ENCODE data around the gene TIMM9. TPM values are rescaled to one million over a fixed set of nuclear protein-coding genes. Genes with fewer than 3 reads are reported as not detected.

TIMM9 gene
- total RNA-seq, 3 donors from 2014 or later: 37.4 to 70.6 (median 58.4) TPM

- no peak overlapping the region for H3K4me3 ChIP-seq
- TF ChIP-seq POLR2A (IDR thresholded peaks at IDR 0.05) (no peak), CTCF (IDR thresholded peaks at IDR 0.05) (no peak), POLR2AphosphoS5 (IDR thresholded peaks at IDR 0.05) (no peak)
- intact Hi-C loops (cut with DNase I; ENCODE audit: low total_unique reads): no loop called here
These were observed 28.8 kb downstream of the TIMM9 start for GRCh38 chr14:58398495-58398894.

DNA sequence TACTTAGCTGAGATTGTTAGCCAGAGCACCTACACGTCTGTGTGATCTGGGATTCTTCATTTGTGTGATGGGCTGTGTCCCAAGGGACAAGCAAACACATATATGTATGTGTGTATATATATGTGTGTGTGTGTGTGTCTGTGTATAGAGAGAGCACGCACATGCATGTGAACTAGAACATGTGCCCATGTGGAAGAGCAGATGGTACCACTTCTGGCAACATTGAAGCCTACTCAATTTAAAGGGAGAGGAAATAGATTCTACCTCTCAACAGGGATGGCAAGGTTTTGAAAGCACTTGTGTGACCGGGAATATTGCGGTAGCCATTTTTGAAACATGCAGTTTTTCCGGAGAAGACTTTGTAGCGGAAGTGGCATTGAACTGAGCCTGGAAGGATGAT lies 30.2 kb downstream of the TIMM9 start:
- Histone ChIP-seq H3K36me3 (no peaks in the 10 kb centered on the region), H3K27ac (peak overlapping the region; percentile 89 to 93), H3K4me3 (no peak overlapping the region), H3K27me3 (no peaks in the 10 kb centered on the region), H3K4me1 (no peaks in the 10 kb centered on the region), H3K9me3 (no peaks in the 10 kb centered on the region)
- DNase-seq (ENCODE audit: low spot score in 2 of 2): no peak
- TF ChIP-seq POLR2AphosphoS5 (IDR thresholded peaks at IDR 0.05) (no peak), CTCF (IDR thresholded peaks at IDR 0.05) (no peak), POLR2A (IDR thresholded peaks at IDR 0.05) (no peak)
- intact Hi-C loops (cut with DNase I; ENCODE audit: low total_unique reads): no loop called here

More at GRCh38 chr14:58398495-58398894, 28.8 kb downstream of the TIMM9 start:
- Histone ChIP-seq H3K4me1 (no peaks in the 10 kb centered on the region), H3K9me3 (no peaks in the 10 kb centered on the region), H3K36me3 (no peaks in the 10 kb centered on the region), H3K27ac (no peak overlapping the region), H3K27me3 (no peaks in the 10 kb centered on the region)
- no peak for DNase-seq (ENCODE audit: low spot score in 2 of 2)

DNA sequence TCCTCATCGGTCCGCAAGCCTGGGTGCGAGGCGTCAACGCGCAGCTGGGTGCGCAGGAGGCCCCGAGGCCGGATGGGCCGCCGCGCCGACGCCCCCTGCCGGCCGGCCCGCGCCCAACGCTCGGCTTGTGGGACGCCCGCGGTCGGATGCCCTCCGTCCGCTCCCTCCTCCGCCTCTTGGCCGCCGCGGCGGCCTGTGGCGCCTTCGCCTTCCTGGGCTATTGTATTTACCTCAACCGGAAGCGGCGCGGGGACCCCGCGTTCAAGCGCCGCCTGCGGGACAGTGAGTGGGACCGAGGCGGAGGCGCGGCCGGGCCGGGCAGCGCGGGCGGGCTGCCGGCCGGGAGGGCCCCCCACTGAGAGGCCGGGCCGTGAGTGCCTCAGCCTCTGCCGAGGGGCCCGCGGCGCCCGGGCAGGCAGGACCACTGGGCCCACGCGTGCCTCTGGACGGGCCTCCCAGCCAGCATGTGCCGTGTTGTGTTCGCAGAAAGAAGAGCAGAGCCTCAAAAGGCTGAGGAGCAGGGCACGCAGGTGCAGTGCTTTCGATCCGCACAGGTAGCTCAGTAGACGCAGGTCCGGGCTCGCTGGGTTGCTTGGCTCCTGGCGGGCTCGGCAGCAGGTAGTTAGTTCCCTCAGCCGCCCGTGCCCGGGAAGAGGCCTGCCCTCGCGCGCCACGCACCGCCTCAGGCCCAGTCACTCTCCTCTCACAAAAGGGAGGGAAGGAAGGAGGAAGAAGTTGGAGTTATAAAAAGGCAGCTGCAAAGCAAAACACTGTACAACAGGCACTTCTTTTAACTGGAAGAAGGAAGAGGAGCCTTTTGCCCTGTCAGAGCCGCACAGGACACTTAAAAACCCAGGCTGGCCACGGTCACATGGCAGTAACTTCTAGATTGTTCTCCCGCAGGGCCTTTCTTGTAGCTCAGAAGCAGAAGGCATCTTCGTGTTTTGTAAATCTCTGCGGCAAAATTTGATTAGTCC lies 31.2 kb downstream of the TIMM9 start, which contains the start of gene TOMM20L:
TOMM20L (plus strand) TSS at position 119 of the 977 bp plus-strand sequence; CDS start at position 147, 28 bp downstream.
- intact Hi-C loops (cut with DNase I; ENCODE audit: low total_unique reads): no loop called here
- H3K27me3 ChIP-seq: no peaks in the 10 kb centered on the region
- H3K36me3 ChIP-seq: no peaks in the 10 kb centered on the region
- peak; percentile 59 to 70 for DNase-seq (ENCODE audit: low spot score in 2 of 2)
- TF ChIP-seq CTCF (IDR thresholded peaks at IDR 0.05): peak in 1 of 3 donors; percentile 90
- no peak for TF ChIP-seq POLR2A (IDR thresholded peaks at IDR 0.05)
- peak in 1 of 3 donors; percentile 9 for TF ChIP-seq POLR2AphosphoS5 (IDR thresholded peaks at IDR 0.05)
- peak within 1 kb of the TSS; percentile 44 to 80 (median 74) for H3K4me3 ChIP-seq
- H3K27ac ChIP-seq: peak within 1 kb of the TSS; percentile 89 to 93
- no peaks in the 10 kb centered on the region for H3K4me1 ChIP-seq
- H3K9me3 ChIP-seq: no peaks in the 10 kb centered on the region

DNA sequence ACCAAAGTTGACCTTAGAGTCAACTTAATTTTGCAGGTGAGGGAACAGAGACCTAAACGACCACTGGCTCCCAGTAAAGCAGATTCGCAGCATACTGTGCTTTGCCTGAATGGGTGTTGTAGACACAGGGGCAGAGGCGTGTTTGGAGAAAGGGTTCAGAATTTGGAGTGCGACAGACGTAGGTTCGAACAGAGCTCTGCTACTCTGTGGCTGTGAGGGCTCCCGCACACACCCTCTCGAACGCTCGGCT lies 31.8 kb downstream of the TIMM9 start:
- no peaks in the 10 kb centered on the region for H3K9me3 ChIP-seq
- no peak for TF ChIP-seq POLR2A (IDR thresholded peaks at IDR 0.05)
- TF ChIP-seq CTCF (IDR thresholded peaks at IDR 0.05): no peak
- no peaks in the 10 kb centered on the region for H3K27me3 ChIP-seq
- no peaks in the 10 kb centered on the region for H3K36me3 ChIP-seq
- intact Hi-C loops (cut with DNase I; ENCODE audit: low total_unique reads): no loop called here
- peak overlapping the region; percentile 44 to 80 (median 74) for H3K4me3 ChIP-seq
- no peaks in the 10 kb centered on the region for H3K4me1 ChIP-seq
- peak overlapping the region; percentile 89 to 93 for H3K27ac ChIP-seq
- no peak for DNase-seq (ENCODE audit: low spot score in 2 of 2)

DNA sequence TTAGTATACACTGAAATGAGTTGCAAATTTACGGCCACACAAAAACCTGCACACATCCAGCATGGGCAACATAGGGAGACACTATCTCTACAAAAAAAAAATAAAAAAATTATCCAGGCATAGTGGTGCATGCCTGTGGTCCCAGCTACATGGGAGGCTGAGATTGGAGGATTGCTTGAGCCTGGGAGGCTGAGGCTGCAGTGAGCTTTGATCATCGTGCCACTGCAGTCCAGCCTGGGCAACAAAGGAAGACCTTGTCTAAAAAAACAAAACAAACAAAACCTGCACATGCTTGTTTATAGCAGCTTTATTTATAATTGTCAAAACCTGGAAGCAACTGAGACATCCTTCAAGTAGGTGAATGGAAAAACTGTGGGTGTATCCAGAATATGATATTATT lies 36.5 kb downstream of the TIMM9 start:
- Histone ChIP-seq H3K36me3 (no peaks in the 10 kb centered on the region), H3K9me3 (no peaks in the 10 kb centered on the region), H3K4me3 (no peak overlapping the region), H3K4me1 (no peaks in the 10 kb centered on the region), H3K27me3 (no peaks in the 10 kb centered on the region), H3K27ac (no peak overlapping the region)
- intact Hi-C loops (cut with DNase I; ENCODE audit: low total_unique reads): no loop called here
- DNase-seq (ENCODE audit: low spot score in 2 of 2): no peak
- TF ChIP-seq CTCF (IDR thresholded peaks at IDR 0.05): no peak
